Spleen (tissue), 7 donors: Measurements from ENCODE around the gene RPL10.

Experiments
- CTCF ChIP-seq, 11 experiments: fragments of 200-600 bp in 7 of 11; fragments of 450-650 bp in 4 of 11; sonication (generic) in 4 of 11; IDR thresholded peaks in 8 of 11; conservative IDR thresholded peaks in 3 of 11; 1 replicate in 7 of 11; 2 replicates in 4 of 11; pipeline versions ENCODE4 v1.4.0 to v1.8.0; 2016 to 2021; ENCODE audit warnings: antibody characterized with exemption in 11 of 11, inconsistent platforms in 4 of 11, mild to moderate bottlenecking in 1 of 11
- POLR2A ChIP-seq, 3 donors: fragments of 450-650 bp; IDR thresholded peaks; one replicate each; pipeline ENCODE4 v1.5.1; 2017; ENCODE audit warnings: antibody characterized with exemption in 3 of 3, mild to moderate bottlenecking in 1 of 3
- POLR2AphosphoS5 ChIP-seq, 3 donors: sonication (generic); formaldehyde crosslinking; IDR thresholded peaks; one replicate each; pipeline ENCODE4 v1.5.1; 2017; ENCODE audit warnings: antibody characterized with exemption in 3 of 3
- donor health status: DM: no; HTN: no; CAD: no; lungs with moderate emphysema.
- donor health status: DM: no; HTN: no; CAD: no.
- donor health status: DM: no; HTN: no; CAD: no.

GRCh38 chrX:154371017-154371788, 27.0 kb upstream of the RPL10 start:
- peak in 1 of 11 experiments; percentile 10 for TF ChIP-seq CTCF (IDR thresholded peaks at IDR 0.05 in 8 of 11, conservative IDR thresholded peaks at IDR 0.05 in 3 of 11)
- TF ChIP-seq POLR2A (IDR thresholded peaks at IDR 0.05), result peak; percentile 95 to 98 (median 97)
- TF ChIP-seq POLR2AphosphoS5 (IDR thresholded peaks at IDR 0.05), result peak; percentile 99
